Measurements from ENCODE around the gene COL26A1. TPM values are rescaled to one million over a fixed set of nuclear protein-coding genes. Genes with fewer than 3 reads are reported as not detected.
"Not testable (repeated sequence)": the region's sequence is repeated elsewhere in the genome, so short reads cannot be mapped to it uniquely, and the experiment has no call there.

The COL26A1 gene
- total RNA-seq, 1 donor from 2014 or later: 3.5 TPM

GRCh38 chr7:101502466-101503098 lies 139.9 kb downstream of the COL26A1 start:
- no peak for DNase-seq

- not testable (repeated sequence) for DNase-seq
These were observed 142.8 kb downstream of the COL26A1 start for GRCh38 chr7:101505510-101505909.

GRCh38 chr7:101506531-101506930 lies 143.9 kb downstream of the COL26A1 start:
- DNase-seq: no peak

- no peak for DNase-seq
These were observed 144.7 kb downstream of the COL26A1 start for GRCh38 chr7:101507327-101507726.

GRCh38 chr7:101507791-101508252 lies 145.1 kb downstream of the COL26A1 start:
- peak; percentile 42 for DNase-seq

GRCh38 chr7:101510297-101510696 lies 147.6 kb downstream of the COL26A1 start:
- DNase-seq: no peak

- no peak for DNase-seq
These were observed 149.3 kb downstream of the COL26A1 start for GRCh38 chr7:101511965-101512364.

GRCh38 chr7:101516851-101517250 lies 154.2 kb downstream of the COL26A1 start:
- DNase-seq: no peak

- no peak for DNase-seq
These were observed 154.6 kb downstream of the COL26A1 start for GRCh38 chr7:101517304-101517703.

GRCh38 chr7:101518336-101518735 lies 155.7 kb downstream of the COL26A1 start:
- DNase-seq: peak; percentile 14

- DNase-seq: peak; percentile 4
These were observed 156.8 kb downstream of the COL26A1 start for GRCh38 chr7:101519324-101520023.

GRCh38 chr7:101521430-101521925 lies 158.8 kb downstream of the COL26A1 start:
- no peak for DNase-seq

- DNase-seq: no peak
These were observed 159.3 kb downstream of the COL26A1 start for GRCh38 chr7:101522021-101522420.

- no peak for DNase-seq
These were observed 165.4 kb downstream of the COL26A1 start for GRCh38 chr7:101527844-101528667.

- DNase-seq: no peak
These were observed 166.9 kb downstream of the COL26A1 start for GRCh38 chr7:101529560-101529959.

GRCh38 chr7:101531726-101532357 lies 169.2 kb downstream of the COL26A1 start:
- no peak for DNase-seq

GRCh38 chr7:101532400-101533102 lies 169.9 kb downstream of the COL26A1 start:
- DNase-seq: no peak

GRCh38 chr7:101533103-101533465 lies 170.4 kb downstream of the COL26A1 start:
- DNase-seq: no peak

GRCh38 chr7:101534015-101534803 lies 171.5 kb downstream of the COL26A1 start:
- DNase-seq: no peak

GRCh38 chr7:101534873-101535272 lies 172.2 kb downstream of the COL26A1 start:
- no peak for DNase-seq

- no peak for DNase-seq
These were observed 172.7 kb downstream of the COL26A1 start for GRCh38 chr7:101535351-101535751.

Measured in skin of body (tissue), 2 donors.